Measurements from ENCODE around the gene TM2D3. TPM values are rescaled to one million over a fixed set of nuclear protein-coding genes. Genes with fewer than 3 reads are reported as not detected.

The TM2D3 gene
- total RNA-seq, 6 experiments from 2014 or later, result 31.4 to 35.9 (median 32.5) TPM

GRCh38 chr15:101618851-101619614 lies 33.1 kb downstream of the TM2D3 start:
- H3K4me1 Mint-ChIP-seq (ENCODE audit: low read depth), result peaks cover 24% of the 10 kb centered on the region
- H3K9me3 Mint-ChIP-seq, result no peaks in the 10 kb centered on the region
- H3K4me3 Mint-ChIP-seq, result no peak overlapping the region
- peaks cover 6% of the 10 kb centered on the region; the same call in 1 of the 2 replicates for H3K36me3 Mint-ChIP-seq (ENCODE audit: low read depth)
- DNase-seq, result no peak
- no peak for TF ChIP-seq CTCF (IDR thresholded peaks at IDR 0.05)
- H3K27ac Mint-ChIP-seq, result no peak overlapping the region
- H3K27me3 Mint-ChIP-seq (ENCODE audit: insufficient read depth), result peaks cover 3% of the 10 kb centered on the region

GRCh38 chr15:101618076-101618475 lies 34.1 kb downstream of the TM2D3 start:
- TF ChIP-seq CTCF (IDR thresholded peaks at IDR 0.05), result no peak
- Mint-ChIP-seq H3K9me3 (no peaks in the 10 kb centered on the region), H3K36me3 (ENCODE audit: low read depth) (no peaks in the 10 kb centered on the region; the same call in 1 of the 2 replicates), H3K27ac (no peak overlapping the region), H3K4me3 (no peak overlapping the region), H3K27me3 (ENCODE audit: insufficient read depth) (peaks cover 8% of the 10 kb centered on the region), H3K4me1 (ENCODE audit: low read depth) (peaks cover 29% of the 10 kb centered on the region)
- no peak for DNase-seq

- H3K27me3 Mint-ChIP-seq (ENCODE audit: insufficient read depth), result peaks cover 9% of the 10 kb centered on the region
- H3K27ac Mint-ChIP-seq, result no peak overlapping the region
- no peak for DNase-seq
- no peaks in the 10 kb centered on the region for H3K9me3 Mint-ChIP-seq
- no peaks in the 10 kb centered on the region for H3K36me3 Mint-ChIP-seq (ENCODE audit: low read depth)
- H3K4me3 Mint-ChIP-seq, result no peak overlapping the region
- no peak for TF ChIP-seq CTCF (IDR thresholded peaks at IDR 0.05)
- H3K4me1 Mint-ChIP-seq (ENCODE audit: low read depth), result peaks cover 29% of the 10 kb centered on the region
These were observed 34.7 kb downstream of the TM2D3 start for GRCh38 chr15:101617390-101617965.

- no peak for TF ChIP-seq CTCF (IDR thresholded peaks at IDR 0.05)
- Mint-ChIP-seq H3K4me3 (peak overlapping the region; percentile 79), H3K4me1 (ENCODE audit: low read depth) (peaks cover 29% of the 10 kb centered on the region), H3K36me3 (ENCODE audit: low read depth) (no peaks in the 10 kb centered on the region), H3K9me3 (no peaks in the 10 kb centered on the region), H3K27me3 (ENCODE audit: insufficient read depth) (peaks cover 17% of the 10 kb centered on the region), H3K27ac (peak overlapping the region; percentile 62; the same call in 1 of the 2 replicates)
- DNase-seq, result peak; percentile 65
These were observed 36.0 kb downstream of the TM2D3 start for GRCh38 chr15:101615986-101616848.

- no peak for DNase-seq
- Mint-ChIP-seq H3K4me3 (peak overlapping the region; percentile 79), H3K36me3 (ENCODE audit: low read depth) (no peaks in the 10 kb centered on the region), H3K9me3 (no peaks in the 10 kb centered on the region), H3K27ac (peak overlapping the region; percentile 62; the same call in 1 of the 2 replicates), H3K4me1 (ENCODE audit: low read depth) (peaks cover 29% of the 10 kb centered on the region), H3K27me3 (ENCODE audit: insufficient read depth) (peaks cover 22% of the 10 kb centered on the region)
- TF ChIP-seq CTCF (IDR thresholded peaks at IDR 0.05), result no peak
These were observed 36.7 kb downstream of the TM2D3 start for GRCh38 chr15:101615414-101615985.
